DMS153 treated with DMSO at 0.1 percent for 48 hours (cell line): ENCODE data around the gene UBE2J2.

Experiments used
- DNase-seq: peaks from one replicate; lab custom pipeline; 2025; ENCODE audit not compliant: unreplicated experiment; lab: John Stamatoyannopoulos, UW

UBE2J2 gene

DNA sequence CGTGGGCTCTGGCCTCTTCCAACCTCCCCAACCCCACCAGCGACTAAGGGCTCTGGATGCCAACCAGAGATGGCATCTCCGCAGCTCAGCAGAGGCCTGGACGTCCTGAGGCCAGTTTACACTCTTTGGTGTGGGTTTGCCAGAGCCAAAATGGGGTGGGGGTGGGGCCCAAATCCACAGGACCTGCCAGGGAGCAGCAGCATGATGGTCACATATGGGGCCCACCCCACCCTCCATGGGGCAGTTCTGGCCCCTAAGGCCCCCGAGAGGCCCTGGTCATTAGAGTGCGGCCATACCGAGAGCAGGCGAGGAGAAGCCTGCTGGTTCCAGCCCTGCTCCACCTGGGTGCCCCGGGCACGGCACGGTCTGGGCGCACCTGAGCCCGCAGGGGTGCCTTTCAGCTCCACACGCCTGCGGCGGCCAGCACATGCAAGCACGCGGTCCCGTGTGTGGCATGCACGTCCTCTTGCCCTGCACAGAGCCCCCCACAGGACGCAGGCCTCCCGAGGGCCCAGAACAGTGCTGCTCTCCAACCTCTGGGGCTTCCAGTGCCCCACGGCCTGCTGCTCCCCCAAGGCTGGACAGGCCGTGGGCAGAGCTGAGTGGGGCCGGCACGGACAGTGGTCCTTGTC lies 31.9 kb downstream of the UBE2J2 start:
- DNase-seq = no peak

DNA sequence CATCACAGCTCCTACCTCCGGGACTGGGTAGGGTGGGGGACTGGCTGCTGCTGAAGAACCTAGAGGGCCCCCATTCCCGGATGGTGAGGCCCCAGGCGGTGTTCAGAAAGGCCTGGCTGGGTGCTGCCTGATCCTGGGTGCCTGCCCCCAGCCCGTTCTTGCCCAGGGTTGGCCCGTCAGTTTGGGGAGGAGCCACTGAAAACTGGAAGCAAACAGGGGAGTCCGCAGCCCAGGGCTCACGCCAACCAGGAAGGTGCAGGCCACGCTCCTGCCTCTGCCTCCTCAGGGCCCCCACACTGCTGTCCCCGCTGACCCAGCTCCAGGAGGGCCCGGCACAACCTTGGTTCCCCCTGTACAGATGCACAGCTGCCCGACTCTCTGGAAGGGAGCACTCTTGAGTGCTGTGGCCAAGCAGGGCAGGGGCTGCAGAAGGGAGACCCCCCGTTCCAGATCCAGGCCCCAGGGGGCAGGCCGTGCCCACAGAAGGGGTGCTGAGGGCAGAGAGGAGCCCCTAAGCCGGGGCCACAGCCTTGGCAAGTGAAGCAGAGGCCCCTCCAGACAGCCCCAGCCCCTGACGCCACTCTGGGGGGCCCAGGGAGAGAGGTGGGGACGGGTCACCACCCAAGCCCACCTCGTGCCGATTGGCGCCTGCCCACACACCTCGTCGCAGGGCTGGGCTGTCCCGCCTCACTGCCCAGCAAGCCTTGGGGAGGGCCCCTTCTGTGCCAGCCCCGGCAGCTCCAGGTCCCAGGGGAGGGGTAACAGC lies 32.6 kb downstream of the UBE2J2 start:
- DNase-seq = no peak

DNA sequence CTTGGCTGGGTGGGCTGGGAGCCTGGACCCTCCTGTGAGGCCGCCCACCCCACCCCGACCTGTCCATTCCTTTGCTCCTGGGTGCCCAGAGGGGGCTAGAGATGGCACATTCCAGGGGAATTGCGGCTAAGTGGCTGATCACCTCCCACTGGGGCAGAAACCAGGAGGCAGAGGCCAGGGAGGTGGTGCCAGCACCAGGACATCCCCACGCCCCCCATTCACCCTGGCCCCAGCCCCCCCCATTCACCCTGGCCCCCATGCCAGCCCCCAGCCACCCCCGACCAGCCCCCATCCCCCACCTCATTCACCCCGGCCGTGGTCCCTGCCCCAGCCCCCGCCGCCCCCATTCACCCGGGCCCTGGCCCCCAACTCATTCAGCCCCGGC lies 33.3 kb downstream of the UBE2J2 start:
- no peak for DNase-seq

DNA sequence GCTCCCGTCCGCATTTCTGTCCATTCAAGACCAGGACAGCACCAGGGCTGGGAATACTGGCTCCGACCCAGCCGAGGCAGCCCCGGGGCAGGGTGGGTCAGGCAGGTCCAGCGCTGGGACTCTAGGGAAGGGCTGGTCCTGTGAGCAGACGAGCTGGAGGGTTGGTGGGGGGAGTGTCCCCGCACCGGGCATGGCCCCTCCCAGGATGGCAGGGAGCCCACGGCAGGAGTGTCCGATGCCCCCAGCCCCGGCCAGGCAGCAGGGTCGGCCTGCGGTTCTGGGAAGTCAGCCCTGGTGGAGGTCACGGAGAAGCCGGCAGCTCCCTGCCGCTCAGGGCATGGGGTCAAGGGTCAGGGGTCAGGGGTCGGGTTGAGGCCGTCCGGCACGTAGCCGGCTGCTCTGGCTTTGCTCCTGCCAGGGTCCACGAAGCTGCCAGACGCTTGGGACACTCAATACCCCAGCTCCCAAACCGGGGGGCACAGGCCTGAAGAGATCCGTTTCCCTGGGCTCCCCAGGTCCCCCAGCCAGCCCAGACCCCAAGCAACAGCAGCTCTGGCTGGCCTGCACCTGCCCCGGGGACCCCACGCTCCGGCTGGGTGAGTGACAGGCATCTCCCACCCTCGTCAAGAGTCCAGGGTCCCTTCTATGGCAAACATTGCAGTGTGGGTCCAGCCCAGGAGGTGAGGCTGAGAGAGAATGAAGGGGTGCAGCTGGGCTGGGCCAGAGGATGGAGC lies 33.9 kb downstream of the UBE2J2 start:
- DNase-seq = no peak

DNA sequence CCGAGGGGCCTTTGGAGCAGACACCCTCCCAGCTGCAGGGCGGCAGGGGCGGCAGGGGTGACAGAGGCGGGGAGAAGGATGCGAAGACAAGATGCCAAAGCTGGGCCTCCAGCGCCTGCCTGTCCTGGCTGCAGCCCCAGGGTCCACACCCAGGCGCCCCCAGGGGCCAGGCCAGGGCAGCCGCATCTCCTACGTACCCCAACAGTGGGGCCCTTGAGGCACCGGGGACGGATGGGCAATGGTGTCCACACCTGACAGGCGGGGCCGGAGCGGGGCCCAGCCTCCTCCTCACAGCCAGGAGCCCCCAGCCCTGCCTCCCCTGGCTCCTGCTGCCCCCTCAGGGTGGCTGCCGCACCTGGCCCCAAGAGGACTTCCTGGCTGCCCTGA lies 34.4 kb downstream of the UBE2J2 start:
- DNase-seq = no peak

DNA sequence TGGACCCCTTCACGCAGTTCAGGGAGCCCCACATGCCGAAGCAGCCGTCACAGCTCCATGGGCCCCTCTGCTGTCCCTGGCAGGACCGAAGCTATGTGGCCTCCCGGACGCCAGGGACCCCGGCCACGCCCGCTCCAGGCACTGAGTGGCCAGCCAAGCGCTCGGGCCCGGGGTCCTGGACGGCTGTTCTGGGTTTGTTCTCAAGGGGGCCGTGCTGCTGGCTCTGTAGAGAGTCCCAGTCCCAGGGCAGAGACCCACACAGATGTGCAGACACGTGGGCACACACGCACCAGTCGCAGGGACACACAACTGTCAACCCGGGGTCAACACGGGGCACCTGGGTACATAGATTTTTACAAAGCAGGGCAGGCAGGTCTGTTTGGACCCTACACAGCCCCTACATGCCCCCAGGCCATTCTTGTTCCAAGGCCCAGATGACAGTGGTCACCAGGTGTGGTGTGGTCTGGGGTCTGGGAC lies 34.9 kb downstream of the UBE2J2 start:
- DNase-seq = no peak

DNA sequence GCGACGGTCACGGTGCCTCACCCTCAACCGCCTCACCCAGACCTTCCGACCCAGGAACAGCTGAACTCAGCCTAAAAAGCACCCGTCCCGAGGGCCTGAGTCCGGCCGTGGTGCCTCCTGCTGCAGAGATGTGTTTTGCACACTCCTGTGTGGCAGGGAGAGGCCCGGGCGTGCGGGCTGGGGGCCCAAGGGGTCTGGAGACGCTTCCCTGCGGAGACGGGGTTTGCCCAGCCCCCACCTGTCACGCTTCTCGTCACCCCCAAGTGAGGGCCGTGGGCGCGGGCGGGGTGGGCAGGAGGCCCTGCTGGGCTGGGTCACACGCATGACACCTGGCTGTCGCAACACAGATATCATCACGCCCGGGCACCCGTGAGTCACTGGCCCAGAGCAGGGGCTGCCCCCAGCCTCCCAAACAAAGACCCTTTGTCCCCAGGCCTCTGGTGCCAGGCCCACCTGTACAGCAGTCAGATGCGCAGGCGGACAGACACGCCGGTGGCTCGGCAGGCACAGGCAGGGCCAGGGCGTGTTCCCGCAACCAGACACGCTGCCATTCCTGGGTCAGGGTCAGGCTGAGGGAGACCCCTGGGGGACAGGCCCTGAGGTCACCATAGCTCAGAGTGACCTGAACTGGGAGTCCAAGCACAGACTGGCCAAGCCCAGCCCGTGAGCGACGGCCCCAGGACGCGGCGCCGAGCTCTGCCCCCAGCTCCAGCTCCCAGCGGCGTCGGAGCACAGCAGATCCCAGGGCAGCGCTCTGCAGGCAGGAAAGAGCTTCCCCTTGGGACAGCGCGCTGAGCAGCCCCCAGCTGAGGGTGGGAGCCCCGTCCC lies 35.6 kb downstream of the UBE2J2 start:
- DNase-seq = no peak

DNA sequence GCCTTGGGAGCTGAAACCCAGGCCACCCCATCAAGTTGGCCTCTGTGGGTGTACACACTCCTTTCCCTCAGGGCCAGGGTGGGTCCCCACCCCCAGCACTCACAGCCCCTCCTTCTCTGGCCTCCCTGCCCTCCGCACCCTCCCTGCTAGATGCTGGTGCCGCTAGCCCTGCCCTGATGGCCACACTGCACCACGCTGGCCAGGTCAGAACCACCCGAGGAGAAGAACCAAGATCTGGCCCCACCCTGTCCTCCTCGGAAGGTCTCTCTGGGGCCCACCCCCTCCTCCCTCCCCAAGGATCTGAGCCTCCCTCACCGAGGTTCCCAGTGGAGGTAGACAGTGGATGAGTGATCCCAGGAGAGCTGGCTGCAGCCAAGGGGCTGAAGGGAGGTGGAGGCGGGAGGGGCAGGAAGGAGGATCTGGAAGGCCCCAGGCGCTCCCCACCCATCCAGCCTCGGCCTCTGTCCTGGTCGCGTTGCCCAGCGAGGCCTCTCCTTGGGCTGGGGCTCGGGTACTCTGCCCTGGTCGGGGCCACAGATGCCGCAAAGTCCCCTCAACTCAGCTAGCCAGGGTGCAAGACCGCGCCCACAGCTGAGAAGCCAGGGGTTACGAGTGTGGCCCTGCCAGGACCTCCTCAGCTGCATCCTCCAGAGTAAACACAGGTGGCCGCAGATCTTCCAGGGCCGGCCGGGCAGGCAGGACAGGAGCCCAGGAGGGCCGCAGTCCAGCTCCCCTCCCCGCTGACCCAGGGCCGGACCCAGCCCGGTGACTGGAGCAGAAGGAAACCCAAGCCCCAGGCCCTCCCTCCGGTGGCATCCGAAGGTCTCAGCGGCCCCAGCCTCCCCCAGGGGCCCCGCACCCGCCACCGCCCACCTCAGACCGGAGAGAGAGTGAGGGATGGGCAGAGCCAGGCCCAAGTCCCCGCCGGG lies 36.4 kb downstream of the UBE2J2 start:
- DNase-seq = no peak

DNA sequence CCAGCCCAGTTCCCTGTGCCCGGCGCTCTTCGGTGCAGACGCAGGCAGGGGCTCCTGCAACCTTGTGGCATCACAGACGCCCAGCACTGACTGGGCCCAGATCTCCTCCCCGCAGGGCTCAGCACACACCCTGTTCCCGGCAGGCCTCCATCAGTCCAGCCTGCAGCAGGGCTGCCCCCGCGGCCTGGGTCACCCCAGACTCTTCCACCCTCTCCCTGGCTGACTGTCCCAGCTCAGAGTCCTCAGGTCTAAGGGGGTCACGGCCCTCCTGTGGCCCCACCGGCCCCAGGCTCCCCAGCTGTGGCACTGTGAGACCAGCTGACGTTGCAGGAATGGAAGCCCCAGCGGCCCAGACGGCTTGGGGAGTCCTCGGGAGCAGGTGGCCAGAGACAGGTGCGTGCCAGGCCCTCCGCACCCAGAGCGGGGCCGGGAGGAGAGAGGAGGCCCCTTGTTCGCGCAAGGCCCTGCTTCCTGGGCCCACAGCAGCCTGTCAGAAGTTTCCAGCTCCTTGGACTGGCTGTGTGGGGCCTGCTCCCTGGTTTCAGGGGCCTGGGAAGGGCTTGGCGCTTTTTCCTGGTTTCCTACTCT lies 37.4 kb downstream of the UBE2J2 start:
- no peak for DNase-seq

DNA sequence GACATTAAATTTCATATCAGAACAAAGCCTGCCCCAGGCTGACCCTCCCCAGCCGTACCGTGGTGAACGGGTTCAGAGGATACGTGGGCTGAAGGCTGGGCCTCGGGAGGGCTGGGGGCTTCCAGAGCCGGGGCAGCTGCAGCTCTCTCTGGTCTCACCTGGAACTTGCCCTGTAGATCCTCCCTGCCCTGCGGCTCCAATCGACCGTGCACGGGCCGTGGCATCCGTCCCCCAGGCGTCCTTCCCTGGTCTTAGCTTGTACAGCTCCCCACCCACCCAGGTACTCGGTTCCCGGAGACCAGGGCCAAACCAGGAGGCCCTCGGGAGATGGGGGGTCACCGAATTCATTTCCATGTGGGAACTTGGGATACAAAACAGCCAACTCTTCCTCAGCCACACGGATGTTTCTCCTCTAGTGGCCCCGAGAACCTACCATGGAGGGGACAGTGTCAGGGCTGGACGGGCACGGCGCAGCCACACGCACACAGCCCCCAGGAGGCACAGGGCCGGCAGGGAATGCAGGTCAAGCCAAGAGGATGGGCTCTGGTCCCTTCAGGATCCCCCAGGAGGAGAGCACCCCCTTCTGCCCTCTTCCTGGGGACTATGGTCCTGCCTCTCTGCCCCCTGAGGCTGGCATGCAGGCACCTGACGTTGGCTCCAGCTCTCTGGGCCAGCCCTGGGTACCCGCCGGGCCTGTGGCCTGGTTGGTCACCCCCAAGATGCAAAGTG lies 38.5 kb downstream of the UBE2J2 start:
- DNase-seq = no peak

DNA sequence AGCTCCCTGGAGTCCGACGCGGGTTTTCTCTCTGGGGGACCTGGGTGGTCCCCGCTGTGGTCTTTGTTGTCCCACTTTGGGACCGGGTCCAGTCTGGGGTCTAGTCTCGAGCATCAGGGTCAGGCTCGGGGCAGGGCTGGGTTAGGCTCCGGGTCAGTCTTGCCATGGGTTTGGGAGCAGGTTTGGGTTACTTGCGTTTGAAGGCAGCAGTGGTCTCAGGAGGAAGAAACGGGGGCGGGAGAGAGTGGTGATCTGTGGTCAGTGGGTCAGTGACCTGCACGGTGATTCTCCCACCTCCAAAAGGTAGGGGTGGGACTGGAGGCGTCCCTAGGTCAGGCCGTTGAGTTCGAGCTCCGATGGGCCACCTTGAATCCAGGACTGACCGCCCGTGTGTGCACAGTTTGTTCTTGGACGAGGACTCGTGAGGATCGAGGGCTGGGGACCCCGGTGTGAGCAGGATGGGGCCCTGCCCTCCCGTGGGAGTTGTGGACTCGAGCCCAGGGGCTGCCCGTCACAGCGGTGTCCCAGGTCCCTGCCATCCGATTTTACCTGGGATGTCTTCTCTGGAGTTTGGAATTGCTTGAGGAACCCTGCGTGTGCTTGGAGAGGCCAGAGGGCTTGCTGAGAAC lies 39.4 kb downstream of the UBE2J2 start:
- no peak for DNase-seq

DNA sequence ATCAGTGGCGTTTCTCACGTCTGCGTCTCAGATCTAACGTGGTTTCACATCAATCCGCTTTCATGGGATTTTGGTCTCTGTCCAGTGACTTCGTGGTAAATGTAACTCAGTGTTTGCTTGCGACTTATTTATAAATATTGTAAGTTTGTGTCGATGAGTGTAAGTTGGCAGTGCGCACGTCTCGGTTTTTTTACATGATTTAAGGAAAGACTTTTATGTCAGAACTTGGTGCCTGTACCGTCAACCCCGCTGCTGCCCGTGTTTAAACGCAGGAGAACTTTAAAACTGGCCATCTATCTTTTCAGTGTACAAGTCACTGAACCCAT lies 40.1 kb downstream of the UBE2J2 start:
- DNase-seq = no peak

DNA sequence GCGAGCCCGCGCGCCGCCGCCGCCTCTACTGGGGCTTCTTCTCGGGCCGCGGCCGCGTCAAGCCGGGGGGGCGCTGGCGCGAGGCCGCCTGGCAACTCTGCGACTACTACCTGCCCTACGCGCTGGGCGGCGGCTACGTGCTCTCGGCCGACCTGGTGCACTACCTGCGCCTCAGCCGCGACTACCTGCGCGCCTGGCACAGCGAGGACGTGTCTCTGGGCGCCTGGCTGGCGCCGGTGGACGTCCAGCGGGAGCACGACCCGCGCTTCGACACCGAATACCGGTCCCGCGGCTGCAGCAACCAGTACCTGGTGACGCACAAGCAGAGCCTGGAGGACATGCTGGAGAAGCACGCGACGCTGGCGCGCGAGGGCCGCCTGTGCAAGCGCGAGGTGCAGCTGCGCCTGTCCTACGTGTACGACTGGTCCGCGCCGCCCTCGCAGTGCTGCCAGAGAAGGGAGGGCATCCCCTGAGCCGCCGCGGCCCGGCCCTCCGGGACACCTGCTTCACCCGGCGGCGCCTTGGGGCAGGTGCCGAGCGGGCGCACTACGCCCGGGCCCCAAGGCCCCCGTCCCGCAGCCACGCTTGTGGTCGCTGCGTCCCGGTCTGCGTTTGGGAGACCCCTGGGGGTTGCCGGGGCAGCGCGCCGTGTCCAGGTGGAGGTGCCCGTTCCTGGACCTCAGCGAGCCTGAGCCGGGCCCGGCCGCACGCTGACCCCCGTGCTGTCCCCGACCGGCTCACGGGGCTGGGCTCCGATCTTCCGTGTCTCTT lies 40.7 kb downstream of the UBE2J2 start:
- no peak for DNase-seq

DNA sequence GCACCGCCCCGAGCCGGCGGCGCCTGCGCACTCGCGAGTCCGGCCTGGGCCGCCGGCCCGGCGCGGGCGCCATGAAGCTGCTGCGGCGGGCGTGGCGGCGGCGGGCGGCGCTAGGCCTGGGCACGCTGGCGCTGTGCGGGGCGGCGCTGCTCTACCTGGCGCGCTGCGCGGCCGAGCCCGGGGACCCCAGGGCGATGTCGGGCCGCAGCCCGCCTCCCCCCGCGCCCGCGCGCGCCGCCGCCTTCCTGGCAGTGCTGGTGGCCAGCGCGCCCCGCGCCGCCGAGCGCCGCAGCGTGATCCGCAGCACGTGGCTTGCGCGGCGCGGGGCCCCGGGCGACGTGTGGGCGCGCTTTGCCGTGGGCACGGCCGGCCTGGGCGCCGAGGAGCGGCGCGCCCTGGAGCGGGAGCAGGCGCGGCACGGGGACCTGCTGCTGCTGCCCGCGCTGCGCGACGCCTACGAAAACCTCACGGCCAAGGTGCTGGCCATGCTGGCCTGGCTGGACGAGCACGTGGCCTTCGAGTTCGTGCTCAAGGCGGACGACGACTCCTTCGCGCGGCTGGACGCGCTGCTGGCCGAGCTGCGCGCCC lies 41.4 kb downstream of the UBE2J2 start, which contains the start of gene B3GALT6:
B3GALT6 (plus strand) TSS at position 30 of the 588 bp plus-strand sequence; CDS start at position 72, 42 bp downstream.
- no peak for DNase-seq

DNA sequence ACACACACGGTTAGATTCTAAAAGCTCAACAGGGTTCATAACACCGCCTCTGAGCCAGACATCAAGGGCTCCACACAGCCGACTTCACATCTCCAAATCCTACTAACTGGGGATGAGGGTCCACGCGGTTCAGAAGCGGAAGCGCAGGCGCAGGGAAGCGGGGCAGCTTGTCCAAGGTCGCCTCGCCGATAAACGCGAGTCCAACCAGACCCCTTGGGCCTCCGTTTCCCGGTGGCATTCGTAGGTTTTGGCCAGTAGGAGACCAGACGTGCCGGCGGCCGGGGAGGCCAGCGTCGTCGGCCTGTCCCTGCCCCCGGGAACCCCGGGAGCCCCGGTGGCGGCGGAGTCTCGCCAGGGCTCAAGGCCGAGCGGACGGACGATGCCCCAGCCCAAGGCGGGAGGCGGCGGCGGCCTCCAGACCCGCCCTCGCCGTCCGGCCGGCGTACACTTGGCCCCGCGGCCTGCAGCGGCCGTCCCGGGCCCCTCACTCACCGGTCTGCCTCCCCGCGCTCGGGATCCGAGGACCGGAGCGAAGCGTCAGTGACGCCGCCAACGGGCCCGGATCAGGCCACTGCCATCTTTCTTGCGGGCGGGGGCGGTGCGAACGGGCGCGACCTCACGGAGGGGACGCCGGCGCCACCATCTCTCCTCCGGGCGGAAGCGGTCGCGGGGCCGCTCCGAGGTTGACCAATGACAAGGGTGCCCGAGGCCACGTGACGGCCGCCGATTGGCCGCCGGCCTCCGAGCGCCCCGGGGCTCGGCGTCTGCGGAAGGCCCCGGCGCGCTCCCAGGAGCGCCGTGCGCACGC lies 42.0 kb downstream of the UBE2J2 start, which contains the start of gene SDF4:
SDF4 (minus strand) TSS at position 602 of the 808 bp plus-strand sequence. CDS start 3,229 bp downstream, outside the sequence.
- DNase-seq = peak; percentile 99

DNA sequence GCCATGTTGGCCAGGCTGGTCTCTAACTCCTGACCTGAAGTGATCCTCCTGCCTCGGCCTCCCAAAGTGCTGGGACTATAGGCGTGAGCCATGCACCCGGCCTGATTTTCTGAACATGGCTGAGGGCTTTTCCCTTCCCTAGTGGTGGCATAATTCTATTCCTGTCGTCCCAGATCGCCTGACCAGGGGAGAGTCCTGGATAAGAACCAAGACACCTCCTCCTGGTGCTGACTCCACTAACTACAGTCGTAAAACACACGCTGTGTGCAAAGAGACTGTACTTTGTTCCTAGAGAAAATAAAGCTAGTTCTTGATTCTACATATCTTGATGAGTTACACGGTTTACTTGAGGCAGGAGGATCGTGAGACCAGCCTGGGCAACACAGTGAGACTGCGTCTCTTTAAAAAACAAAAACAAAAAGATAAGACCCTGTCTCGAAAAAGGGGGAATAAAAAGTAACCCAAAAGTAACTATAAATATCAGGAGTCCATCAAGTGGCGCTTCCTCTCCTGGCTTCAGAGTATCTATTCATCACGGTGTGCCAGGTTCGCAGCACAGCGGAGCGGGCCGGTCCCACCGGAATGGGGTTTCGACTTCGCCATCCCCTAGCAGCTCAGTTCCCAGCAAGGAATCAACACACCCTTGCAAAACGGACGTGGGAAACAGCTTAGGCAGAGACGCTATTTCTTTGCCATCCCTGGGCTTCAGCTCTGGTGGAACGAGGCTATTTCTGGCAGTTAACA lies 42.8 kb downstream of the UBE2J2 start:
- DNase-seq = no peak
